Stimulated activated CD4-positive, alpha-beta T cell treated with anti-CD3 and anti-CD28 coated beads, TNF-alpha, amount 100 ng/mL, for 4 hours (primary cell): ENCODE results near the gene MPST.
A peak's percentile ranks its signal among the peaks of the same experiment; 100 is the strongest.

ENCODE experiments used
- DNase-seq, 3 experiments: peaks; one replicate each; pipeline ENCODE4 v3.0.0-alpha.2; 2020; ENCODE audit warnings: low read depth in 3 of 3

MPST gene

GRCh38 chr22:37022483-37023337, 3.2 kb downstream of the MPST start:
- DNase-seq = no peak

DNA sequence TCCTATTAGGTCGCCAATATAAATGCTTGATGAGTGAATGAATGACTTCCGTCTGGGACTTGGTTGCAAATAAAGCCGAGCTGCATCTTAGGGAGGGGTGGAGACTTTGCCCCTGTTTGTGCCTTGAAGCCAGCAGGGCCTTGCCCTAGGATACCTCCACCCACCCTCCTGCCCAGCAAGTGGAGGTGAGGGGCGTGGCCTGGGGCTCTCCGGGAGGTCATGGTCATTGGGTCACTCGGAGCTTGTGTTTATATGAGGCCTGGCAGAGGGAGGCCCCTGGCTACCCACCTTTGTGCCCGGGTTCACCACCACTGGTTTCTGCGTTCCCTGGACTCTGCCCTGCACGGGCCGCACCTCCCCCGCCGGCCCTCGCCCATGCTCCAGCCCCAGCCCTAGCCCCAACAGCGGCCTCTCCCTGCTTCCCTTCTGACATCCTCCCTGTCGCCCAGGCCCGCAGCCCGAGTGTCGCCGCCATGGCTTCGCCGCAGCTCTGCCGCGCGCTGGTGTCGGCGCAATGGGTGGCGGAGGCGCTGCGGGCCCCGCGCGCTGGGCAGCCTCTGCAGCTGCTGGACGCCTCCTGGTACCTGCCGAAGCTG, 4.3 kb downstream of the MPST start:
- no peak for DNase-seq

DNA sequence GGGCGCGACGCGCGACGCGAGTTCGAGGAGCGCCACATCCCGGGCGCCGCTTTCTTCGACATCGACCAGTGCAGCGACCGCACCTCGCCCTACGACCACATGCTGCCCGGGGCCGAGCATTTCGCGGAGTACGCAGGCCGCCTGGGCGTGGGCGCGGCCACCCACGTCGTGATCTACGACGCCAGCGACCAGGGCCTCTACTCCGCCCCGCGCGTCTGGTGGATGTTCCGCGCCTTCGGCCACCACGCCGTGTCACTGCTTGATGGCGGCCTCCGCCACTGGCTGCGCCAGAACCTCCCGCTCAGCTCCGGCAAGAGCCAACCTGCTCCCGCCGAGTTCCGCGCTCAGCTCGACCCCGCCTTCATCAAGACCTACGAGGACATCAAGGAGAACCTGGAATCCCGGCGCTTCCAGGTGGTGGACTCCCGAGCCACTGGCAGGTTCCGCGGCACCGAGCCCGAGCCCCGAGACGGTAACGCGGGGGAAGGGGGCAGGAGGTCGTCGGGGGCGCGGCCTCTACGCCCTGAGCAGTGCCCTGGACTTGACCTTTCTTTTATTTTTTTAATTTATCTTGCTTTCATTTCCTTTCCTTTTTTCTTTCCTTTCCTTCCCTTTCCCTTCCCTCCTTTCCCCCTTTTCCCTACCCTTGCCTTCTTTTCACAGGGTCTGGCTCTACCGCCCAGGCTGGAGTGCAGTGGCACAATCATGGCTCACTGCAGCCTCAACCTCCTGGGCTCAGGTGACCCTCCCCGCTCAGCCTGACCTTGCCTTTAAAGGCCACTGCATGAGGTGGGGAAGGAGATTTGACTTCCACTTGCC, 5.0 kb downstream of the MPST start:
- DNase-seq = no peak

- DNase-seq = no peak
Observed at GRCh38 chr22:37025500-37026070, 6.0 kb downstream of the MPST start.

- no peak for DNase-seq
Observed at GRCh38 chr22:37026325-37026724, 6.8 kb downstream of the MPST start.

DNA sequence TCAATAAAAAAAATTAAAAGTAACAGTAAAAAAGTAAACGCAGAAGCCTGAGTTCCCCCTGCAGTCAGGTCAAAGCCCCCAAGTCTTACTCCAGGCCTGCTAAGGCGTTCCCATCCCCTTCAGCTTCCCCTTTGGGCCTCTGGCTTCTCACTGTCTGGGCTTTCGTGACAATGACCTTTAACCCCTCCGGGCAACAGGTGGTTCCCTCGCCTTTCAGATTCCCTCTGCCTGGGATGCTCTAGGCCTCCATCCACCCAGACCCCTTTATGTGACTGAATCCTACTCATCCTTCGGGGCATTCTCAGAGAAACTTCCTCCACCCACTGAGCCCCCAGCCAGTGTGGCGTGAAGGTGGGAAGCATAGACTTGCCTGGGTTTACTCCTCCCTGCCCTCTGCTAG, 8.0 kb downstream of the MPST start:
- no peak for DNase-seq

- DNase-seq = no peak
Observed at GRCh38 chr22:37028692-37029674, 9.4 kb downstream of the MPST start.

GRCh38 chr22:37030560-37031281, 11.2 kb downstream of the MPST start:
- DNase-seq = no peak

DNA sequence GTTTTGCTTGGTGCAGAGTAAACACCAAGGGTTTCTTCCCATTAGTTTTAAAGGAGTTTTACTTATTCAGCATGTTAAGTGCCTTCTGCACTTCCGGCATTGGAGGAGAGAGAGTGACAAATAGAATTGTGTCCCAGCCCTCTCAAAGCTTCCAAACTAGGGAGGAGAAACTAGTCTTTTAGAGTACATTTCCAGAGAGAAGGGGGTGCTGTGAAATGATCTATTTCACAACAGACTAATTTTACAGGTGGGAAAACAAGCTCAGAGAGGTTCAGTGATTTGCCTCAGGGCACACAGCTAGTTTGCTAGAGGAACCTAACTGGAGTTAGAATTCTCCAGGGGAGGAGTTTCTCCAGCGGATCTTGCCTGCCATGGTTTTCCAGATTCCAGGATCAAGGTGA, 12.6 kb downstream of the MPST start:
- DNase-seq = no peak

DNA sequence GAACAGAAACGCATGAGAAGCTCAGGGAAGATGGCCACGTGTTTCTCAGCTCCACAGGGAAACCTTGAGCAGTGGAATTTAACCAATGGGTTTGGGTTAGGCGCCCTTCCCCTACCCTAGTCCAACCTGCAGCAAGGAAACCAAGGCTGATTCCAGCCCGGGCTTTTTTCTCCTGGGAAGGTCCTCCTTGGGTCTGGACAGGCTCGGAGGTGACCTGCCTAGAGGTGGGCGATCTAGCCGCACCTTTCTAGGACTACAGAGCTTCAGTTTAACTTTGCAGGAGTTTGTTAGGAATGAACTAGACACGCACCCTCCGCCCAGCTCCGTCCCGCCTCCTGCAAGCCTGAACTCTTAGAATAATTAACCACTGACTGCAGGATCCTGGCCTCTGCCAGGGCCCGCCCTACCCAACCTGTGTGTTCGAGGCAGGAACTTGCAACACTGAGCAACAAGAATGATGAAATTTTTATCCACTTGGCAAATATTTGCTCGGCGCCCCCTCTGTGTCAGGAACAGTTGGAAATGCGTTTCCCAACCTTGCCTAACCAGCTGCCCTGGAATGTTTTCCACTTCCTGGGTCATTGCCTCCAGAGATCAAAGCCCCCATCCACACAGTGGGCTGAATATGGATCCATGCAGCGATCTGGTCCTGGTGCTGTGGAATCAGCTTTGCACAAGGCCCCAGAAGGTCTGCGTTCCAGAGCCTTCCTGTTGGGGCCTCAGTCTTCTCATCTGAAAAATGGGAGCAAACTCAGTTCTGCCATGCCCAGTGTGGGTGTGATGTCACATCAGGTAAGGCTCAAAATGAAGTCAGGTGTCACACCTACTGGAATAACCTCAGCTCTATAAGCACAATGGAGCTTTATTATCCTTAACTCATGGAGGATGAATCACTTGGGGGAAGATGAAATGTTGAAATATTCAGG, 13.3 kb downstream of the MPST start:
- DNase-seq = no peak

DNA sequence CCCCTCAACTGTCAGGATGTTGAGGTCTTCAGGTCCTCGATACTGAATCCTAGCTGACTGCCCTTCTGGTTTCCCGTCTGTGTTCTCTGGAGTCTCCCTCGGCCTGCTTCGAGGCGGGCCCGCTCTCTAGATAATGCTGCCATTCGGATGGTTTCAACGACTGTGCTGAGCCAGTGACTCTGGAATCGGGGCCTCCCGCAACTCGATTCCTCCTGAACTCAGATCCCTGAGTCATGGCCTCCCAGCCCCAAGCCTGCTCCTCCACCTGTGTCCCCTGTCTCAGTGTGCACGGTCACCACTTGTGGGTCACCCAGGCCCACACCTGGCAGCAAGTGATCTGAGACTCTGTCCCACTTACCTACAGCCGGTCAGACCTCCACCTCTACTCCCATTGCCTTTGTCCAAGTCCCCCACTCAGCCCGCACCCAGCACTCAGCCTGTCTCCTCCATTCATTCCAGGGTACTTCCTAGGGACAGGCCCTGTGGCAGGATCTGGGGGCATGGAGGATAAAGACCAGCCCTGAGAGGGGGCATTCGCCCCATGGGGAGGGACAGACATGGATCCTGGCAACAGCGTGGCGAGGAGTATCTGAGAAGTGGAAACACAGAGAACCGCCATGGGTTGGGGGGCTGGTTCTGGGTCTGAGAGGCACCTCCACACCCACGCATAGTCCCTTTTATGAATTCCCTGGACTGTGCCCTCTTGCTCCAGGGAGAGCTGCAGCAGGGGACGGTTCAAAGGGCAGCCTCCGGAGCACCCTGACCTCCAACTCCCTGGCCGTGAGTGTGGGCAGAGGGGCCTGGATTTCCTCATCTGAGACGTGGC, 14.3 kb downstream of the MPST start:
- no peak for DNase-seq

DNA sequence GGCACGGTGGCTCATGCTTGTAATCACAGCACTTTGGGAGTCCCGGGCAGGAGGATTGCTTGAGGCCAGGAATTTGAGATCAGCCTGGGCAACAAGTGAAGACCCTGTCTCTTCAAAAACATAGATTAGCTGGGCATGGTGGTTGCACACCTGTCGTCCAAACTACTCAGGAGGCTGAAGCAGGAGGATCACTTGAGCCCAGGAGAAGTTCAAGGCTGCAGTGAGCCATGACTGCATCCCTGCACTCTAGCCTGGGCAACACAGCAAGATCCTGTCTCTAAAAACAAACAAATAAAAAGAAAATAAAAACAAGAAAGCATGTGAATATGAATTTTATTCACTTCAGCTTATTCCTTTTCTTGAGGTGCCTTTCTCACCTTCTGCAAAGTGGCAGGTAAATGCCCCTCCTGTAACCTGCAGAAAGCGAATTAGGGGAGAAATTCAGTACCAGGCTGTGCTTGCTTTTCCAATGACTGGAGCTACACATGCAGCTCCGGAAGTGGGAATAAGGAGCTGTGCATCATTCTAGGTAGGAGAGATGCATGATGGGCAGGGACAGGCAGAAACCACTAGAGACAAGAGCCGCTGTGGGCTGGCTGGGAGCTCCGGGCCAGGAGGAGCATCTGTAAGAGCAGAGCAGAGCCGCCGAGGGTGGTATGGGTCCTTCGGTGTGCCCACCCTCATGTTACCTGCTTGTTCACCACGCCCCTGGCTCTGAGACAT, 17.3 kb downstream of the MPST start:
- no peak for DNase-seq

- no peak for DNase-seq
Observed at GRCh38 chr22:37037669-37038068, 18.1 kb downstream of the MPST start.

DNA sequence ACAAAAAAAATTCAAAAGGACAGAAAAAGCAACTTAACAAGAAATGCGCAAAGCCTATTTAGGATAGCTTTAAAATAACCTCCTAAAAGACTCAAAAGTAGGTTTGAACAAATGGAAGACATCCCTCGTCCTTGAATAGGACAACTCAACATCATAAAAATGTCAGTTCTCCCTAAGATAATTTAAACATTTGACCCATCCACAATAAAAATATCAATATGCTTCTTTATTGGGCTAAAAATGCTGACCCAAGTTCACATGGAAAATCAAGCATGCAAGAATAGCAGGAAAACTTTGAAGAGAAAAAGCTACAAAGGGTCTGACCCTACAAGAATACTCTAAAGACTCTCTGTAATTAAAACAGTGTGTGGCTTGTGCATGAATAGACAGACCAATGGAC, 19.9 kb downstream of the MPST start:
- no peak for DNase-seq

DNA sequence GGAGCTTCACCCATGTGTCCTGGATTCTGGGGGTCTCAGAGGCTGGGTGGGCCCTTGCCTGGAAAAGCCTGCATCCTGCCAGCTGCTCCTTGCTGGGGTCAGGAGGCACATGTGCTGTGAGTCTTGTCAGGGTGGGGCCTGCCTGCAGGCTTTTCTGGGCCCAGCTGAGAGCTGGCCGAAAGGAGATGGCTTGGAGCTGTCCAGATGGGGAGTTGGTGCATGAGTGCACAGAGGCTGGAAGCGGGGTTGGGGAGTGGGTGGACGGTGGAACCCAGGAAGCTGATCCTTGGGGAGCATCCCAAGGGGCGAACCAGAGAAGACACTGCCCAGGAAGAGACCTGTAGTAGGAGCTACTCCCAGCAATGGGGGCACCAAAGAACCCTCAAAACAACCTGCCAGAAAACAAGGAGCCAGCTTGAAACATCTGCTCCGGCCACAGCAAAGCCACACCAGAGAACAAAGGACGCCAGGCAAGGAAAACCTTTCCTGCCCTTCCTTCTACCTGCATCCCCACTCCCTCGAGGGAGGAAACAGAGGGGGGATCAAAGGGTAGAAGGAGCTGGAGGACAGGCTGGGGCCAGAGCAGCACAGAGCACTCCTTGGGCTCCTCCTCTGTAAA, 23.8 kb downstream of the MPST start:
- DNase-seq = no peak

DNA sequence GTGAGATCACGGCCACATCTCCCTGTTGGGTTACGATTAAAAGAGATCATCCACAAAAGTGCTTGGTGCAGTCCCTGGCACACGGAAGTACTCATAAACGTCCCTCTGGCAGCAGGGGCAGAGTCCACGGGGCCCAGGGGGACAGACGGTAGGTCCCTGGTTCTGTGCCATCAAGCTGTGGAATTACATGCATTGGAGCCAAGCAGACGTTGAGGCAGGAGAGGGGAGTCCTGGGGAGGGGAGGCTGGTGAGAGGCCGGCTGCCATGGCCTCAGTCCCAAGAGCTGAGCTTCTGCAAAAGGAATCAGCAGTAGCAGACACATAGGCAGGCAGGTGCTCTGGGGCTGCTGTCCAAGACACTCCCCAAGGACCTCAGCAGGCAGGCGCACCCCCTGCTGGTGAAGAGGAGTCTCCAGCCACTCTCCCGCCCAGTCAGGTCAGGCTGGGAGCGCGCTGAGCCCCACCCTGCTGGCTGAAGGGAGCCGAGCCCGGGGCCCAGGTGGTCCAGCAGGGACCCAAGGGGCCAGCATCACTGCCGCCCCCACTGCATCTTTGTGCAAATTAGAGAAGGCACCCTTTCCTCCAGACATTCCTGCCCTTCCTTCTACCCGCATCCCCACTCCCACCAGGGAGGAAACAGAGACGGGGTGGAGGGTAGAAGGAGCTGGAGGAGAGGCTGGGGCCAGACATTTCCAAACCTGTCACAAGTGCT, 24.4 kb downstream of the MPST start:
- peak in 1 of 3 experiments; percentile 19 for DNase-seq
